Esophagus squamous epithelium (tissue), 5 donors: ENCODE results near the gene WFDC6. TPM values are rescaled to one million over a fixed set of nuclear protein-coding genes. Genes with fewer than 3 reads are reported as not detected.

Experiments used
- DNase-seq: peaks from one replicate; lab custom pipeline; 2025; lab: John Stamatoyannopoulos, UW
- H3K27ac ChIP-seq, 4 donors: fragments of 200-600 bp; sonication (generic); one replicate each; pipeline ENCODE4 v1.5.1; 2016 to 2019; ENCODE audit warnings: mild to moderate bottlenecking in 1 of 4
- H3K27me3 ChIP-seq, 4 donors: fragments of 200-600 bp; sonication (generic); 1 replicate in 3 of 4; 2 replicates in 1 of 4; pipeline versions ENCODE4 v1.5.1 to v1.6.0; 2017 to 2021; ENCODE audit warnings: antibody characterized with exemption in 1 of 4
- H3K36me3 ChIP-seq, 3 donors: fragments of 200-600 bp; sonication (generic); one replicate each; pipeline ENCODE4 v1.5.1; 2016 to 2019
- H3K4me1 ChIP-seq, 3 donors: fragments of 200-600 bp; sonication (generic); one replicate each; pipeline ENCODE4 v1.5.1; 2017 to 2019
- H3K4me3 ChIP-seq, 4 donors: fragments of 200-600 bp; sonication (generic); 1 replicate in 3 of 4; 2 replicates in 1 of 4; pipeline ENCODE4 v1.5.1; 2016 to 2019; ENCODE audit warnings: mild to moderate bottlenecking in 2 of 4, moderate library complexity in 1 of 4
- H3K9me3 ChIP-seq, 3 donors: fragments of 200-600 bp; sonication (generic); one replicate each; pipeline ENCODE4 v1.5.1; 2016 to 2019
- POLR2A ChIP-seq, 4 donors: fragments of 450-650 bp; IDR thresholded peaks; one replicate each; pipeline ENCODE4 v1.6.1; 2017; ENCODE audit warnings: antibody characterized with exemption in 4 of 4, mild to moderate bottlenecking in 4 of 4, moderate library complexity in 3 of 4
- WGBS, 2 donors: methylation state at CpG; one replicate each; pipeline ENCODE4 v1.1.5; 2018; 5-methylcytosine and 5-hydroxymethylcytosine counted together
- intact Hi-C: fragments of 100-400 bp; cut with DNase I; formaldehyde crosslinking; loops from one replicate; pipeline ENCODE4 v1.15.0; 2022
- total RNA-seq, 4 donors: library from RNA; depleted of rRNA; stranded (reverse); fragments of >200 nt; gene quantifications; one replicate each; pipeline ENCODE4 v1.1.0, GENCODE V29; 2016
- TF ChIP-seq, protein P1 (sequence below), 6 experiments: fragments of 450-650 bp in 4 of 6; fragments of 200-600 bp in 2 of 6; sonication (generic) in 2 of 6; IDR thresholded peaks; one replicate each; pipeline ENCODE4 v1.5.1; 2016 to 2019; ENCODE audit warnings: antibody characterized with exemption in 6 of 6, mild to moderate bottlenecking in 4 of 6, moderate library complexity in 4 of 6
- donor health status: DM: yes; HTN: yes; CAD: no.

WFDC6 gene
- total RNA-seq, 4 donors from 2014 or later, result not detected

DNA sequence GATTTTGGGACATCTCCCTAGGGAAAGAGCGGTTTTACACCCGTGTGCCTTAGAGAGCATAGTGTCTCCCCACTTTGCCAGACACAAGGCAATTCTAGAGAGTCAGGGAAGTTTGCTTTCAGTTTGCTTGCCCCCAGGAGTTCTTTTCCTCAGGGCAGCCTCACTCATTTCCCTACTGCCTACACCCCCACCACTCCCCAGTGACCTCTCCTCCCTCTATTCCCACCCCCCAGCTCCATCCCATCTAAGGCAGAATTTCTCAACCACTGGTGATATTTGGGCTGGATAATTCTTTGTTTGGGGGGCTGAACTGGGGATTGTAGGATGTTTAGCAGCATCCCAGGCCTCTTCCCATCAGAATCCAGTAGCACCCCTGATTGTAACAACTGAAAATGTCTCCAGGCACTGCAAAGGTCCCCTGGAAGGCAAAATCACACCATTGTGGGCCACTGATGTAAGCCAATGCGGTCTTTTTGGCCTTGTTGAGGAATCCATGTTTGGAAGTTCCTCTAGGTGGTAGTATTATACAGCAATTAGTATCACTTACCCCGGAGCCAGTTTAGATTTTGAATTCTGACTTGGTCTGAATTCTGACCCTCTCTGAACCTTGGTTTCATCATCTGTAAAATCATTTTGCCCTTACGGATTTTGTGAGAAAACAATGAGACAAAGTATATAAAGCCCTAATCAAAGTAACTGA lies 6.6 kb upstream of the WFDC6 start:
- WGBS, 2 donors, result 18 to 19% methylated on average over 4 to 5 of the region's 5 CpGs
- H3K36me3 ChIP-seq, result no peaks in the 10 kb centered on the region
- no peak for DNase-seq
- no peak for TF ChIP-seq POLR2A (IDR thresholded peaks at IDR 0.05)
- TF ChIP-seq, protein P1, sequence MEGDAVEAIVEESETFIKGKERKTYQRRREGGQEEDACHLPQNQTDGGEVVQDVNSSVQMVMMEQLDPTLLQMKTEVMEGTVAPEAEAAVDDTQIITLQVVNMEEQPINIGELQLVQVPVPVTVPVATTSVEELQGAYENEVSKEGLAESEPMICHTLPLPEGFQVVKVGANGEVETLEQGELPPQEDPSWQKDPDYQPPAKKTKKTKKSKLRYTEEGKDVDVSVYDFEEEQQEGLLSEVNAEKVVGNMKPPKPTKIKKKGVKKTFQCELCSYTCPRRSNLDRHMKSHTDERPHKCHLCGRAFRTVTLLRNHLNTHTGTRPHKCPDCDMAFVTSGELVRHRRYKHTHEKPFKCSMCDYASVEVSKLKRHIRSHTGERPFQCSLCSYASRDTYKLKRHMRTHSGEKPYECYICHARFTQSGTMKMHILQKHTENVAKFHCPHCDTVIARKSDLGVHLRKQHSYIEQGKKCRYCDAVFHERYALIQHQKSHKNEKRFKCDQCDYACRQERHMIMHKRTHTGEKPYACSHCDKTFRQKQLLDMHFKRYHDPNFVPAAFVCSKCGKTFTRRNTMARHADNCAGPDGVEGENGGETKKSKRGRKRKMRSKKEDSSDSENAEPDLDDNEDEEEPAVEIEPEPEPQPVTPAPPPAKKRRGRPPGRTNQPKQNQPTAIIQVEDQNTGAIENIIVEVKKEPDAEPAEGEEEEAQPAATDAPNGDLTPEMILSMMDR (IDR thresholded peaks at IDR 0.05), result peak in 2 of 6 experiments; percentile 17 to 37
- no peak overlapping the region for H3K27ac ChIP-seq
- H3K27me3 ChIP-seq, result peaks cover 0 to 95% (median 0%) of the 10 kb centered on the region in 4 donors
- H3K4me3 ChIP-seq, result no peak overlapping the region
- H3K9me3 ChIP-seq, result no peaks in the 10 kb centered on the region
- intact Hi-C loops, result no loop called here
- H3K4me1 ChIP-seq, result no peaks in the 10 kb centered on the region

DNA sequence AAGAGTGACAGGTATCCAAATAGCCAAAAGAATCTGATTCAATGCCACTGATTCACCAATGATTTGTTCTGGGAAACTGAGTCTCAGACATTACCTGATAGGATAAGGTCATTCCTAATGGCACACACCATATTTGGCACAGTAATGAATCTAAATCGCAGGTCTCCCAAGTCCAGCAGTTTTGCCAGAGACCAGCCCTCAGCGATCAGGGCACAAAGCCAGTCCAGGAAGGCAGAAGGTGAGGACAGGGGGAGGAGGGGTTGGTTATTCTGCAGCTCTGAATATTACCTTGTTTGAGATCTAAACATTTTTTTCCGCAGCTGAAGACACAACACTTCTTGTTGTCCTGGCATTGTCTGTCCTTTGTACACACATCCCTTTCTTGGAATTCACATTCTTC lies 6.1 kb upstream of the WFDC6 start:
- intact Hi-C loops, result no loop called here
- Histone ChIP-seq H3K9me3 (no peaks in the 10 kb centered on the region), H3K27ac (no peak overlapping the region), H3K4me3 (no peak overlapping the region), H3K27me3 (peaks cover 0 to 99% (median 0%) of the 10 kb centered on the region in 4 donors), H3K36me3 (no peaks in the 10 kb centered on the region), H3K4me1 (no peaks in the 10 kb centered on the region)
- DNase-seq, result no peak
- TF ChIP-seq, protein P1 (IDR thresholded peaks at IDR 0.05), result no peak
- no peak for TF ChIP-seq POLR2A (IDR thresholded peaks at IDR 0.05)
- WGBS, 2 donors, result 66 to 67% methylated on average over 3 of the region's 3 CpGs

DNA sequence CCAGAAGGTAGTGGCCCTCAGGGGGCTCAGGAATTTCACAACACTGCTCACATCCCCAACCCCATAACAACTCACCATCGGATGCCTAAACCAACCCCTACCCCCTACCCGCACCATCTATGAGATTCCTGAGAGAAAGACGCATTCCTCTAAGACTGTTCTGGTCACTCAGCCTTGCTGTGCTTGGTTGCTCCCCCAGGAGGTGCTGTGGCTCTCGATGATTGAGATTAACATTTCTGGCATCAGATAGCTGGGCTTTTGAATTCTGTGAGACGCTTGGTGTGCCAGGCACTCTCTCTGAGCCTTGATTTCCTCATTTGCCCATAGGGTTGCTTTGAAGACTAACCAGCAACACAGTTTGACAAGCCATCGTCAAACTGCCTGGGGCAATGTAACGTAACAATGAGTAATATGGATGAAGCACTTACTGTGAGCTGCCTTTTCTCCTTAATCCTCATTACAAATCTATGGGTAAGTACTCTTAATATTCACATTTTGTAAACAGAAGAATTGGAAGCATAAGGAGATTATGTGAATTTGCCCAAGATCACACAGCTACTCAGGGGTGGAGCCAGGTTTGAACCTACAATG lies 978 bp downstream of the WFDC6 start:
- Histone ChIP-seq H3K4me1 (peaks cover 0 to 17% (median 0%) of the 10 kb centered on the region in 3 donors), H3K27ac (no peak overlapping the region), H3K36me3 (no peaks in the 10 kb centered on the region), H3K4me3 (no peak overlapping the region), H3K27me3 (peaks cover 0 to 99% (median 1%) of the 10 kb centered on the region in 4 donors), H3K9me3 (no peaks in the 10 kb centered on the region)
- TF ChIP-seq POLR2A (IDR thresholded peaks at IDR 0.05), result no peak
- TF ChIP-seq, protein P1 (IDR thresholded peaks at IDR 0.05), result peak in 1 of 6 experiments; percentile 21
- 40 to 57% methylated on average over 7 of the region's 7 CpGs for WGBS, 2 donors
- intact Hi-C loops, result no loop called here
- no peak for DNase-seq

DNA sequence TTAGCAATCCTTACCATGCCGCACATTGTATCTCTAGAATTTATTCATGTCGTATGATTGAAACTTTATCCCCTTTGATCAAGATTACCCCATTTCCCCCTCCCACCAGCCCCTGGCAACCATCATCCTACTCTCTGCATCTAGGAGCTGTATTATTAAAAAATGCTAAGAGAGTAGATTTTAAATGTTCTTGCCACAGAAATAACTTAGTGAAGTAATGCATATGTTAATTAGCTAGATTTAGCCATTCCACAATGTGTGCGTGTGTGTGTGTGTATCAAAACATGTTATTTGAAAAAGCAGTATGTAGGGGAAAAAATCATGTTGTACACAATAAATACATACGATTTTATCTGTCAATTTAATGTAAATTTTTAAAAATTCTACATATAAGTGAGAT lies 12.0 kb downstream of the WFDC6 start:
- intact Hi-C loops, result no loop called here

More for the DNA sequence above, 12.0 kb downstream of the WFDC6 start:
- no peak overlapping the region for H3K27ac ChIP-seq
- H3K4me1 ChIP-seq, result no peaks in the 10 kb centered on the region
- TF ChIP-seq, protein P1 (IDR thresholded peaks at IDR 0.05), result no peak
- no peak for TF ChIP-seq POLR2A (IDR thresholded peaks at IDR 0.05)
- 69 to 75% methylated on average over 4 of the region's 4 CpGs for WGBS, 2 donors
- H3K4me3 ChIP-seq, result no peak overlapping the region
- no peaks in the 10 kb centered on the region for H3K36me3 ChIP-seq
- H3K27me3 ChIP-seq, result peaks cover 0 to 96% (median 0%) of the 10 kb centered on the region in 4 donors
- DNase-seq, result no peak
- no peaks in the 10 kb centered on the region for H3K9me3 ChIP-seq
